Naive B cell (primary cell): ENCODE data around the gene CAPZA3. TPM values are rescaled to one million over a fixed set of nuclear protein-coding genes. Genes with fewer than 3 reads are reported as not detected.
"Not testable (repeated sequence)": the region's sequence is repeated elsewhere in the genome, so short reads cannot be mapped to it uniquely, and the experiment has no call there.

Experiments
- ATAC-seq, 2 donors: fragments of 150-1000 bp; cut with Tn5 transposase; 2 replicates each; pipeline ENCODE4 v1.10.0; 2021; ENCODE audit warnings: low read depth in 2 of 2, mild to moderate bottlenecking in 2 of 2, moderate library complexity in 2 of 2
- DNase-seq: peaks from one replicate; pipeline ENCODE4 v3.0.0; 2022
- H3K27ac Mint-ChIP-seq, 6 donors: one replicate each; pipeline ENCODE4 v1.8.0; 2020 to 2022; ENCODE audit warnings: mild to moderate bottlenecking in 6 of 6, mixed read lengths in 6 of 6, moderate library complexity in 5 of 6, inconsistent platforms in 2 of 6
- H3K27me3 Mint-ChIP-seq, 3 donors: one replicate each; pipeline ENCODE4 v1.8.0; 2021 to 2022; ENCODE audit warnings: mixed read lengths in 3 of 3, mild to moderate bottlenecking in 1 of 3
- H3K36me3 Mint-ChIP-seq, 2 donors: one replicate each; pipeline ENCODE4 v1.8.0; 2020 to 2022; ENCODE audit warnings: mixed read lengths in 2 of 2, inconsistent platforms in 1 of 2, mild to moderate bottlenecking in 1 of 2
- H3K4me1 Mint-ChIP-seq, 3 donors: one replicate each; pipeline ENCODE4 v1.8.0; 2020 to 2022; ENCODE audit warnings: mixed read lengths in 3 of 3, inconsistent platforms in 1 of 3, mild to moderate bottlenecking in 1 of 3, moderate library complexity in 1 of 3
- H3K4me3 Mint-ChIP-seq, 8 donors: one replicate each; pipeline ENCODE4 v1.8.0; 2020 to 2022; ENCODE audit warnings: mild to moderate bottlenecking in 8 of 8, mixed read lengths in 8 of 8, moderate library complexity in 8 of 8, inconsistent platforms in 2 of 8
- H3K9me3 Mint-ChIP-seq, 7 donors: one replicate each; pipeline ENCODE4 v1.8.0; 2020 to 2022; ENCODE audit warnings: mixed read lengths in 7 of 7, mild to moderate bottlenecking in 5 of 7, inconsistent platforms in 2 of 7, moderate library complexity in 1 of 7
- polyA plus RNA-seq, 6 donors: library from polyadenylated mRNA; unstranded; fragments of 300-500 nt; fragmentation: Illumina TruSeq; gene quantifications; one replicate each; pipeline ENCODE4 v1.2.3, GENCODE V29; 2021; ENCODE audit warnings: low read depth in 6 of 6

The CAPZA3 gene, protein sequence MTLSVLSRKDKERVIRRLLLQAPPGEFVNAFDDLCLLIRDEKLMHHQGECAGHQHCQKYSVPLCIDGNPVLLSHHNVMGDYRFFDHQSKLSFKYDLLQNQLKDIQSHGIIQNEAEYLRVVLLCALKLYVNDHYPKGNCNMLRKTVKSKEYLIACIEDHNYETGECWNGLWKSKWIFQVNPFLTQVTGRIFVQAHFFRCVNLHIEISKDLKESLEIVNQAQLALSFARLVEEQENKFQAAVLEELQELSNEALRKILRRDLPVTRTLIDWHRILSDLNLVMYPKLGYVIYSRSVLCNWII
- not detected for polyA plus RNA-seq

DNA sequence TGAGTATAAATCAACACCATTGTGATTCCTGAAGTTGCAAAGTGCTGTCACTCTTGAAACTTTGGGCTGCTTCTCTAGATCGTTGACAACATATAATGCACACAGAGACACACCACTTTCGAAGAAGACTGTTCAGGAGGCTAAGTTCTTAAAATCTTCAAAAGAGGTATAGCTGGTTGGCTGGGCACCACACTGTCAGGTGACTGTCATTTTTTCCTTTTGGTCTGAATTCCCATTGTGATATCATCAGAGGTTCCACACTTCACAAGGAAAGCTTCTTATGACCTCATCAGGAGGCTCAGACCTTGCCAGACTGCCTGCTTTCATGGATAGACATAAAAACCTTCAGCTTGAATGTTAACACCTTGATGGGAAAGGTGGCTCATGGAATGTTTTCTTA is at the start of gene CAPZA3, which contains the start of gene PLCZ1:
Gene CAPZA3 (plus strand): TSS at position 301 of the 400 bp plus-strand sequence. CDS start 150 bp downstream, outside the sequence.
Gene PLCZ1 (minus strand): TSS at position 194 of the 400 bp plus-strand sequence. CDS start 641 bp downstream, outside the sequence.
- Mint-ChIP-seq H3K4me1 (no peaks in the 10 kb centered on the region), H3K9me3 (peaks cover 1 to 19% (median 7%) of the 10 kb centered on the region in 7 donors), H3K36me3 (no peaks in the 10 kb centered on the region), H3K27ac (peak within 1 kb of the TSS in 1 of 6 donors; percentile 30), H3K27me3 (no peaks in the 10 kb centered on the region), H3K4me3 (peak within 1 kb of the TSS in 1 of 8 donors; percentile 29)
- DNase-seq, result no peak
- ATAC-seq, result no peak

DNA sequence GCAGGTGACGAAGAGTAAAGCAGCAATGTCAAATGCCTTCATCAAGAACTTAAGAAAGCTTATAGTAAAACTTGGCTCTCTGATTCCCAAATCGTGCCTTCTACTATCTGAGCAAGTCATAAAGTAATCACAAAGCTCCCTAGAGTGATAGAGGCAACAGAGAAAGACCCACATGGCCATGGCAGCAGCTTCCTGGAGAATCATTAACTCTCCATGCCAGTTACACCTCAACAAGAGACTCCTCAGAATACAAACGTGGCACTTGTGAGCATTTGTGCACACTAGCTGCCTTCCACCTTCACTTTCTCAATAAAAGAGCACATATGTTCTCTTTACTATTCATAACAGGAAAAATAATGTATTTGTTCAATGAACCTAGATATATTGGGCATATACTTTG is 48.1 kb upstream of the CAPZA3 start:
- DNase-seq, result no peak
- Mint-ChIP-seq H3K4me3 (no peak overlapping the region), H3K36me3 (no peaks in the 10 kb centered on the region), H3K9me3 (peaks cover 0 to 13% (median 4%) of the 10 kb centered on the region in 7 donors), H3K27me3 (no peaks in the 10 kb centered on the region), H3K4me1 (no peaks in the 10 kb centered on the region), H3K27ac (no peak overlapping the region)
- no peak for ATAC-seq

GRCh38 chr12:18690653-18691052 is 47.3 kb upstream of the CAPZA3 start:
- Mint-ChIP-seq H3K4me1 (no peaks in the 10 kb centered on the region), H3K9me3 (peaks cover 0 to 13% (median 4%) of the 10 kb centered on the region in 7 donors), H3K4me3 (no peak overlapping the region), H3K36me3 (no peaks in the 10 kb centered on the region), H3K27ac (no peak overlapping the region), H3K27me3 (no peaks in the 10 kb centered on the region)
- ATAC-seq, result no peak
- no peak for DNase-seq

DNA sequence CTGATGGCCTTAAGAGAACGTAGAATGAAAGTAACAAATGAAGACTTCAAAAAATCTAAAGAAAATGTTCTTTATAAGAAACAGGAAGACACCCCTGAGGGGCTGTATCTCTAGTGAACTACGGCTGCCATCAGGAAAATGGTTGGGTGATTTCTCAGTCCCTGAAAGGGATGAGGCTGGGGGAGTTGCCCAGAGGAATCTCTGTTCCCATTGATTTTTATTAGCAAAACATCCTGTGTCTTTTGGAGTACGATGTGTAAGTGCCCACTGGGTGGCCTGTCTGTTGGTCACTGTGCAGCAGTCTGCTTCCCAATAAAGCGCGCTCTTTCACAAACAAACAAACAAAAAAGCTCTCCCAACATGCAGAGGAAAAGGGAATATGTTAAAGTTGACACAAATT is 43.9 kb upstream of the CAPZA3 start:
- not testable (repeated sequence) for DNase-seq, ATAC-seq, H3K4me3 Mint-ChIP-seq, H3K36me3 Mint-ChIP-seq, H3K4me1 Mint-ChIP-seq, H3K27me3 Mint-ChIP-seq, H3K27ac Mint-ChIP-seq
- peaks cover 0 to 13% (median 2%) of the 10 kb centered on the region in 7 donors for H3K9me3 Mint-ChIP-seq

- no peak overlapping the region for H3K27ac Mint-ChIP-seq
- no peaks in the 10 kb centered on the region for H3K27me3 Mint-ChIP-seq
- H3K4me1 Mint-ChIP-seq, result no peaks in the 10 kb centered on the region
- H3K36me3 Mint-ChIP-seq, result no peaks in the 10 kb centered on the region
- H3K4me3 Mint-ChIP-seq, result no peak overlapping the region
- DNase-seq (no peak), ATAC-seq (no peak)
- H3K9me3 Mint-ChIP-seq, result peaks cover 0 to 8% (median 3%) of the 10 kb centered on the region in 7 donors
Observed at GRCh38 chr12:18696971-18697602, 40.8 kb upstream of the CAPZA3 start.

DNA sequence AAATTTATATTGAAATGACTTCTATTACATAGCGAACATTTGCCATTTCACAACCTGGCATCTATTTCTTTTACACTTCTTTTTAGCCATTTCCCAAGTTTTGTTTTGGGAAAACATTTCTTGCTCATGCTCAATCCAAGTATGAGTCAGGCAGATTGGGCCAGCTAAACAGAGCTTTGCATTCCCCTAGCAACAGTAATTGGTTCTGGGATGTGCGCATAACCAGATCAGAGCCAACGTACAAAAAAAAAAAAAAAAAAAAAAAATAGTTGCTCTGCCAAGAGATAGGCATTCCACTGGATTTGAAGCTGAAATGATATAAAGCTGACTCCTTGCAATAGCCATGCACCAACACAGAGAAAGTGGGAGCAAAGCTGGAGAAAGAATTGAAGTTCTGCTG is 37.6 kb upstream of the CAPZA3 start:
- DNase-seq (no peak), ATAC-seq (no peak)
- peaks cover 0 to 10% (median 5%) of the 10 kb centered on the region in 7 donors for H3K9me3 Mint-ChIP-seq
- no peaks in the 10 kb centered on the region for H3K27me3 Mint-ChIP-seq
- no peak overlapping the region for H3K27ac Mint-ChIP-seq
- H3K36me3 Mint-ChIP-seq, result no peaks in the 10 kb centered on the region
- H3K4me1 Mint-ChIP-seq, result no peaks in the 10 kb centered on the region
- no peak overlapping the region for H3K4me3 Mint-ChIP-seq

- no peak overlapping the region for H3K27ac Mint-ChIP-seq
- no peak for ATAC-seq
- DNase-seq, result no peak
- no peak overlapping the region for H3K4me3 Mint-ChIP-seq
- H3K9me3 Mint-ChIP-seq, result peaks cover 3 to 22% (median 14%) of the 10 kb centered on the region in 7 donors
- no peaks in the 10 kb centered on the region for H3K4me1 Mint-ChIP-seq
- no peaks in the 10 kb centered on the region for H3K27me3 Mint-ChIP-seq
- H3K36me3 Mint-ChIP-seq, result no peaks in the 10 kb centered on the region
Observed at GRCh38 chr12:18703321-18703720, 34.6 kb upstream of the CAPZA3 start.

GRCh38 chr12:18703911-18704310 is 34.0 kb upstream of the CAPZA3 start:
- H3K27ac Mint-ChIP-seq, result no peak overlapping the region
- DNase-seq, result no peak
- no peak for ATAC-seq
- no peaks in the 10 kb centered on the region for H3K4me1 Mint-ChIP-seq
- H3K4me3 Mint-ChIP-seq, result no peak overlapping the region
- peaks cover 3 to 22% (median 14%) of the 10 kb centered on the region in 7 donors for H3K9me3 Mint-ChIP-seq
- no peaks in the 10 kb centered on the region for H3K36me3 Mint-ChIP-seq
- H3K27me3 Mint-ChIP-seq, result no peaks in the 10 kb centered on the region

DNA sequence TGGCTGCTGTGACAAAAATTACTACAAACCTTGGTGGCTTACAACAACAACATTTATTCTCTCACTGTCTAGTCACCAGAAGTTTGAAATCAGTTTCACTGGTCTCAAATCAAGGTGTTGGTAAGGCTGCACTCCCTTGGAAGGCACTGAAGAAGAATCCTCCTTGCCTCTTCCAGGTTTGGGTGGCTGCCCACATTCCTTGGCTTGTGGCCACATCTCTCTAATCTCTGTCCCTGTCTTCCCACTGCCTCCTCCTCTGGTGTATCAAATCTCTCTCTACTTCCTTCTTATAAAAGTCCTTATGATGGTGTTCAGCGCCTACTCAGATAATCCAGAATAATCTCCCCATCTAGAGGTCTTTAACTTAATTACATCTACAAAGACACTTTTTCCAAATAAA is 31.1 kb upstream of the CAPZA3 start:
- Mint-ChIP-seq H3K9me3 (peaks cover 7 to 33% (median 15%) of the 10 kb centered on the region in 7 donors), H3K36me3 (no peaks in the 10 kb centered on the region), H3K4me1 (no peaks in the 10 kb centered on the region), H3K27me3 (no peaks in the 10 kb centered on the region), H3K27ac (no peak overlapping the region), H3K4me3 (no peak overlapping the region)
- no peak for ATAC-seq
- DNase-seq, result no peak

- DNase-seq, result no peak
- no peaks in the 10 kb centered on the region for H3K36me3 Mint-ChIP-seq
- peaks cover 0 to 10% (median 2%) of the 10 kb centered on the region in 7 donors for H3K9me3 Mint-ChIP-seq
- no peak for ATAC-seq
- H3K4me1 Mint-ChIP-seq, result no peaks in the 10 kb centered on the region
- H3K4me3 Mint-ChIP-seq, result no peak overlapping the region
- H3K27ac Mint-ChIP-seq, result no peak overlapping the region
- no peaks in the 10 kb centered on the region for H3K27me3 Mint-ChIP-seq
Observed at GRCh38 chr12:18716236-18716635, 21.7 kb upstream of the CAPZA3 start.

- Mint-ChIP-seq H3K9me3 (peaks cover 0 to 10% (median 2%) of the 10 kb centered on the region in 7 donors), H3K27me3 (no peaks in the 10 kb centered on the region), H3K4me3 (no peak overlapping the region), H3K4me1 (no peaks in the 10 kb centered on the region), H3K27ac (no peak overlapping the region), H3K36me3 (no peaks in the 10 kb centered on the region)
- DNase-seq (no peak), ATAC-seq (no peak)
Observed at GRCh38 chr12:18718462-18718861, 19.5 kb upstream of the CAPZA3 start.

- DNase-seq (no peak), ATAC-seq (no peak)
- Mint-ChIP-seq H3K4me3 (no peak overlapping the region), H3K27me3 (no peaks in the 10 kb centered on the region), H3K9me3 (peaks cover 0 to 13% (median 2%) of the 10 kb centered on the region in 7 donors), H3K27ac (no peak overlapping the region), H3K36me3 (no peaks in the 10 kb centered on the region), H3K4me1 (no peaks in the 10 kb centered on the region)
Observed at GRCh38 chr12:18719922-18720510, 17.9 kb upstream of the CAPZA3 start.

DNA sequence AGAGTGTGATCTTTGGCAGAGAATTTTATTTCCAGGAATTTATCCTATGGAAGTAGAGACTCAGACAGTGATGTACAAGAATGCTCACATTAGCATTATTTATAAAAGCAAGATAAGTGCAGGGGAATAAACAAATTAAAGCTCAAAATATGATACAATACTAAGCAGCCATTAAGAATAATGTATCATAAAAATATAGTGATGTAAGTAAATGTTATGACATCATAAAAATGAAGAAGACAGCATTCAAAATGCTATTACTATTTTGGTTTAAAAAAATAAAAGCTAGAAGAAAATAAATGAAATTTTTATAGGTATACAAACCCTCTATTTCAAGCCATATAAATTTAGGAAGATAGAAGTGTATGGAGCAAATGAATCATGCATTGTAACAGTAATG is 17.2 kb upstream of the CAPZA3 start:
- Mint-ChIP-seq H3K27me3 (no peaks in the 10 kb centered on the region), H3K9me3 (peaks cover 0 to 15% (median 2%) of the 10 kb centered on the region in 7 donors), H3K4me1 (no peaks in the 10 kb centered on the region), H3K36me3 (no peaks in the 10 kb centered on the region), H3K4me3 (no peak overlapping the region), H3K27ac (no peak overlapping the region)
- no peak for DNase-seq
- no peak for ATAC-seq

GRCh38 chr12:18721452-18721851 is 16.5 kb upstream of the CAPZA3 start:
- Mint-ChIP-seq H3K27ac (no peak overlapping the region), H3K27me3 (no peaks in the 10 kb centered on the region), H3K4me3 (no peak overlapping the region), H3K9me3 (peaks cover 0 to 15% (median 1%) of the 10 kb centered on the region in 7 donors), H3K36me3 (no peaks in the 10 kb centered on the region), H3K4me1 (no peaks in the 10 kb centered on the region)
- ATAC-seq, result no peak
- no peak for DNase-seq
